GM23338 (cell line): Measurements from ENCODE around the gene ABCC1. TPM values are rescaled to one million over a fixed set of nuclear protein-coding genes. Genes with fewer than 3 reads are reported as not detected.

Source experiments
- ATAC-seq: fragments of 200-7000 bp; cut with Tn5 transposase; 3 replicates; pipeline ENCODE4 v1.9.1; 2020
- DNase-seq: peaks from one replicate; pipeline ENCODE4 v3.0.0-alpha.2; 2015; ENCODE audit warnings: low spot score
- H2AFZ ChIP-seq: fragments of 200-600 bp; sonication (generic); 2 replicates; pipeline ENCODE4 v1.8.0; 2016; ENCODE audit warnings: antibody characterized with exemption, mild to moderate bottlenecking, moderate library complexity
- H3F3A ChIP-seq: fragments of 200-600 bp; sonication (generic); replicated peaks from 2 replicates; pipeline ENCODE4 v1.8.0; 2017; ENCODE audit warnings: antibody characterized with exemption, mixed run types, low read depth
- H3K27ac ChIP-seq: fragments of 200-600 bp; sonication (generic); 2 replicates; pipeline ENCODE4 v1.6.1; 2016; ENCODE audit warnings: low read depth
- H3K27me3 ChIP-seq: fragments of 200-600 bp; sonication (generic); 2 replicates; pipeline ENCODE4 v1.8.0; 2016; ENCODE audit warnings: mild to moderate bottlenecking, mixed run types, moderate library complexity; ENCODE audit not compliant: insufficient read depth
- H3K36me3 ChIP-seq: fragments of 200-600 bp; sonication (generic); 2 replicates; pipeline ENCODE4 v1.8.0; 2016; ENCODE audit warnings: mild to moderate bottlenecking; ENCODE audit not compliant: insufficient read depth
- H3K4me1 ChIP-seq: fragments of 200-600 bp; sonication (generic); 2 replicates; pipeline ENCODE4 v1.8.0; 2016; ENCODE audit warnings: mild to moderate bottlenecking, moderate library complexity; ENCODE audit not compliant: insufficient read depth
- H3K4me2 ChIP-seq: fragments of 200-600 bp; sonication (generic); 2 replicates; pipeline ENCODE4 v1.7.1; 2017; ENCODE audit warnings: mixed run types
- H3K4me3 ChIP-seq: fragments of 200-600 bp; sonication (generic); 2 replicates; pipeline ENCODE4 v1.6.1; 2016; ENCODE audit warnings: mixed run types
- H3K79me2 ChIP-seq: fragments of 200-600 bp; sonication (generic); replicated peaks from 2 replicates; pipeline ENCODE4 v1.8.0; 2017; ENCODE audit warnings: mild to moderate bottlenecking; ENCODE audit not compliant: insufficient read depth
- H3K9me2 ChIP-seq: fragments of 200-600 bp; sonication (generic); 2 replicates; pipeline ENCODE4 v1.8.0; 2017; ENCODE audit not compliant: insufficient read depth
- H4K20me1 ChIP-seq: fragments of 200-600 bp; sonication (generic); replicated peaks from 2 replicates; pipeline ENCODE4 v1.8.0; 2017; ENCODE audit warnings: mild to moderate bottlenecking; ENCODE audit not compliant: insufficient read depth
- H3K27ac Mint-ChIP-seq: 2 replicates; pipeline ENCODE4 v1.8.0; 2020; ENCODE audit warnings: inconsistent platforms, mild to moderate bottlenecking, moderate library complexity, mixed read lengths
- H3K27me3 Mint-ChIP-seq: 3 replicates; pipeline ENCODE4 v1.8.0; 2022; ENCODE audit warnings: low read depth, mild to moderate bottlenecking, moderate library complexity, mixed read lengths, inconsistent platforms; ENCODE audit not compliant: insufficient read depth, poor library complexity
- H3K36me3 Mint-ChIP-seq: 3 replicates; pipeline ENCODE4 v1.8.0; 2021; ENCODE audit warnings: low read depth, mild to moderate bottlenecking, inconsistent platforms, moderate library complexity, mixed read lengths
- H3K4me1 Mint-ChIP-seq: 3 replicates; pipeline ENCODE4 v1.8.0; 2020; ENCODE audit warnings: mild to moderate bottlenecking, inconsistent platforms, mixed read lengths
- H3K4me3 Mint-ChIP-seq: 3 replicates; pipeline ENCODE4 v1.8.0; 2021; ENCODE audit warnings: moderate library complexity, mild to moderate bottlenecking, inconsistent platforms, mixed read lengths
- H3K9me3 Mint-ChIP-seq: 3 replicates; pipeline ENCODE4 v1.8.0; 2020; ENCODE audit warnings: moderate library complexity, mild to moderate bottlenecking, inconsistent platforms, mixed read lengths
- EZH2 ChIP-seq: fragments of 200-600 bp; sonication (generic); IDR thresholded peaks from one replicate; pipeline ENCODE4 v1.8.0; 2017; ENCODE audit warnings: antibody characterized with exemption, mild to moderate bottlenecking, low read depth; ENCODE audit not compliant: unreplicated experiment
- ZNF114 ChIP-seq: fragments of 250-450 bp; sonication (Bioruptor Pico); IDR thresholded peaks from 2 replicates; pipeline ENCODE4 v1.5.0; 2020; ENCODE audit warnings: mild to moderate bottlenecking, moderate library complexity
- polyA plus RNA-seq: library from polyadenylated mRNA; unstranded; fragments of >200 nt; fragmentation: Nextera tagmentation; extraction: Ambion mirVana; gene quantifications from 2 replicates; pipeline ENCODE4 v1.2.1, GENCODE V29; 2016
- total RNA-seq: library from RNA; depleted of rRNA; stranded (reverse); fragments of >200 nt; shearing (Covaris generic); gene quantifications from 2 replicates; pipeline ENCODE4 v1.2.3, GENCODE V29; 2014
- TF ChIP-seq, protein P1 (sequence below): fragments of 250-450 bp; sonication (Bioruptor Pico); IDR thresholded peaks from 2 replicates; pipeline ENCODE4 v1.5.0; 2020; ENCODE audit warnings: mild to moderate bottlenecking, moderate library complexity
- TF ChIP-seq, protein P2 (sequence below): IDR thresholded peaks from 2 replicates; pipeline ENCODE4 v1.6.1; 2016; ENCODE audit warnings: antibody characterized with exemption

ABCC1 gene
- total and polyA plus RNA-seq, 2 experiments from 2014 or later = 11.0 to 46.6 TPM

DNA sequence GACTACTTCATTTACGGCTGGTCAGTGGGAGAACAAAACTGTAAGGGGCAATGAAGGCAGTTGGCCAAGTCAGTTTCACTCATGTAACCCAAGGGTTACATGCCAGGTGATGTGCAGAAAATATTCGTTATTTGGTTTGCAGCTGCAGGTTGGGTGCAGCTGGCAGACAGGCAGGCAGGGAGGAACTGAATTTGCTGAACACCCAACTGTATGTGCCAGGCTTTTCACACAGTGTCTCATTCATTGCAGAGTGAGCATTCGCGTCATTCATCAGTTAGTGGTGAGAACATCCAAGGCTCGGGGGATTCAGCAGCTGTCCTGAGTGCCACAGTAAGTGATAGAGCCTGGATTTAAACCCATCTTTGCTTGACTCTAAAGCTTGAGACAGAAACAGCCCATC, 214.2 kb downstream of the ABCC1 start (continued):
- TF ChIP-seq, protein P1, sequence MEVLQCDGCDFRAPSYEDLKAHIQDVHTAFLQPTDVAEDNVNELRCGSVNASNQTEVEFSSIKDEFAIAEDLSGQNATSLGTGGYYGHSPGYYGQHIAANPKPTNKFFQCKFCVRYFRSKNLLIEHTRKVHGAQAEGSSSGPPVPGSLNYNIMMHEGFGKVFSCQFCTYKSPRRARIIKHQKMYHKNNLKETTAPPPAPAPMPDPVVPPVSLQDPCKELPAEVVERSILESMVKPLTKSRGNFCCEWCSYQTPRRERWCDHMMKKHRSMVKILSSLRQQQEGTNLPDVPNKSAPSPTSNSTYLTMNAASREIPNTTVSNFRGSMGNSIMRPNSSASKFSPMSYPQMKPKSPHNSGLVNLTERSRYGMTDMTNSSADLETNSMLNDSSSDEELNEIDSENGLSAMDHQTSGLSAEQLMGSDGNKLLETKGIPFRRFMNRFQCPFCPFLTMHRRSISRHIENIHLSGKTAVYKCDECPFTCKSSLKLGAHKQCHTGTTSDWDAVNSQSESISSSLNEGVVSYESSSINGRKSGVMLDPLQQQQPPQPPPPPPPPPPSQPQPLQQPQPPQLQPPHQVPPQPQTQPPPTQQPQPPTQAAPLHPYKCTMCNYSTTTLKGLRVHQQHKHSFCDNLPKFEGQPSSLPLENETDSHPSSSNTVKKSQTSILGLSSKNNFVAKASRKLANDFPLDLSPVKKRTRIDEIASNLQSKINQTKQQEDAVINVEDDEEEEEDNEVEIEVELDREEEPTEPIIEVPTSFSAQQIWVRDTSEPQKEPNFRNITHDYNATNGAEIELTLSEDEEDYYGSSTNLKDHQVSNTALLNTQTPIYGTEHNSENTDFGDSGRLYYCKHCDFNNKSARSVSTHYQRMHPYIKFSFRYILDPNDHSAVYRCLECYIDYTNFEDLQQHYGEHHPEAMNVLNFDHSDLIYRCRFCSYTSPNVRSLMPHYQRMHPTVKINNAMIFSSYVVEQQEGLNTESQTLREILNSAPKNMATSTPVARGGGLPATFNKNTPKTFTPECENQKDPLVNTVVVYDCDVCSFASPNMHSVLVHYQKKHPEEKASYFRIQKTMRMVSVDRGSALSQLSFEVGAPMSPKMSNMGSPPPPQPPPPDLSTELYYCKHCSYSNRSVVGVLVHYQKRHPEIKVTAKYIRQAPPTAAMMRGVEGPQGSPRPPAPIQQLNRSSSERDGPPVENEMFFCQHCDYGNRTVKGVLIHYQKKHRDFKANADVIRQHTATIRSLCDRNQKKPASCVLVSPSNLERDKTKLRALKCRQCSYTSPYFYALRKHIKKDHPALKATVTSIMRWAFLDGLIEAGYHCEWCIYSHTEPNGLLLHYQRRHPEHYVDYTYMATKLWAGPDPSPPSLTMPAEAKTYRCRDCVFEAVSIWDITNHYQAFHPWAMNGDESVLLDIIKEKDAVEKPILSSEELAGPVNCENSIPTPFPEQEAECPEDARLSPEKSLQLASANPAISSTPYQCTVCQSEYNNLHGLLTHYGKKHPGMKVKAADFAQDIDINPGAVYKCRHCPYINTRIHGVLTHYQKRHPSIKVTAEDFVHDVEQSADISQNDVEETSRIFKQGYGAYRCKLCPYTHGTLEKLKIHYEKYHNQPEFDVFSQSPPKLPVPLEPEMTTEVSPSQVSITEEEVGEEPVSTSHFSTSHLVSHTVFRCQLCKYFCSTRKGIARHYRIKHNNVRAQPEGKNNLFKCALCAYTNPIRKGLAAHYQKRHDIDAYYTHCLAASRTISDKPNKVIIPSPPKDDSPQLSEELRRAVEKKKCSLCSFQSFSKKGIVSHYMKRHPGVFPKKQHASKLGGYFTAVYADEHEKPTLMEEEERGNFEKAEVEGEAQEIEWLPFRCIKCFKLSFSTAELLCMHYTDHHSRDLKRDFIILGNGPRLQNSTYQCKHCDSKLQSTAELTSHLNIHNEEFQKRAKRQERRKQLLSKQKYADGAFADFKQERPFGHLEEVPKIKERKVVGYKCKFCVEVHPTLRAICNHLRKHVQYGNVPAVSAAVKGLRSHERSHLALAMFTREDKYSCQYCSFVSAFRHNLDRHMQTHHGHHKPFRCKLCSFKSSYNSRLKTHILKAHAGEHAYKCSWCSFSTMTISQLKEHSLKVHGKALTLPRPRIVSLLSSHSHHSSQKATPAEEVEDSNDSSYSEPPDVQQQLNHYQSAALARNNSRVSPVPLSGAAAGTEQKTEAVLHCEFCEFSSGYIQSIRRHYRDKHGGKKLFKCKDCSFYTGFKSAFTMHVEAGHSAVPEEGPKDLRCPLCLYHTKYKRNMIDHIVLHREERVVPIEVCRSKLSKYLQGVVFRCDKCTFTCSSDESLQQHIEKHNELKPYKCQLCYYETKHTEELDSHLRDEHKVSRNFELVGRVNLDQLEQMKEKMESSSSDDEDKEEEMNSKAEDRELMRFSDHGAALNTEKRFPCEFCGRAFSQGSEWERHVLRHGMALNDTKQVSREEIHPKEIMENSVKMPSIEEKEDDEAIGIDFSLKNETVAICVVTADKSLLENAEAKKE (CRISPR knock-in tag) = no peak
- TF ChIP-seq EZH2 = no peak

DNA sequence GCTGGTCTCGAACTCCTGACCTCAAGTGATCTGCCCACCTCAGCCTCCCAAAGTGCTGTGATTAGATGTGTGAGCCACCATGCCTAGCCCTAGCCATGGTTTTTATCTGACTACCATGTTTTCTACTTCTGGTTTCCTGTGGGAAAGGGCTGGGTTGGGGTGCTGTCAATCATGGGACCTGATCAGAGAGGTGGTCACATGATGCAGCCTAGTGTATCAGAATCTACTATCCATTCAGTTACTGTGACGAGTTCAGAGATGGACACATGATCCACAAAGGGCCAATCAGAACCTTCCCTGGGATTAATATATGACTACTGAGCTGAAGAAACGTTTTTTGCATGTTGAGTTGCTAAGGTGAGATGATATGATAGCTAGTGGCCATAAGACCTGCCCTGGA, 214.8 kb downstream of the ABCC1 start:
- Histone ChIP-seq H3K27me3 (no peaks in the 10 kb centered on the region), H3K4me3 (no peak overlapping the region), H3K9me2 (no peaks in the 10 kb centered on the region; the same call in 1 of the 2 replicates), H3K36me3 (no peaks in the 10 kb centered on the region), H3K4me1 (no peaks in the 10 kb centered on the region), H4K20me1 (no peaks in the 10 kb centered on the region), H3K79me2 (no peaks in the 10 kb centered on the region), H3F3A (no peaks in the 10 kb centered on the region), H3K4me2 (no peak overlapping the region), H3K27ac (no peak overlapping the region), H2AFZ (no peak overlapping the region)
- H3K4me3 Mint-ChIP-seq = no peak overlapping the region
- H3K9me3 Mint-ChIP-seq = peaks cover 29% of the 10 kb centered on the region
- peaks cover 12% of the 10 kb centered on the region for H3K27me3 Mint-ChIP-seq
- no peaks in the 10 kb centered on the region for H3K4me1 Mint-ChIP-seq
- H3K36me3 Mint-ChIP-seq = peaks cover 8% of the 10 kb centered on the region
- no peak for DNase-seq
- no peak for ATAC-seq
- H3K27ac Mint-ChIP-seq = no peak overlapping the region
- TF ChIP-seq, protein P1 (CRISPR knock-in tag) = no peak
- no peak for TF ChIP-seq ZNF114 (CRISPR knock-in tag)
- TF ChIP-seq, protein P2, sequence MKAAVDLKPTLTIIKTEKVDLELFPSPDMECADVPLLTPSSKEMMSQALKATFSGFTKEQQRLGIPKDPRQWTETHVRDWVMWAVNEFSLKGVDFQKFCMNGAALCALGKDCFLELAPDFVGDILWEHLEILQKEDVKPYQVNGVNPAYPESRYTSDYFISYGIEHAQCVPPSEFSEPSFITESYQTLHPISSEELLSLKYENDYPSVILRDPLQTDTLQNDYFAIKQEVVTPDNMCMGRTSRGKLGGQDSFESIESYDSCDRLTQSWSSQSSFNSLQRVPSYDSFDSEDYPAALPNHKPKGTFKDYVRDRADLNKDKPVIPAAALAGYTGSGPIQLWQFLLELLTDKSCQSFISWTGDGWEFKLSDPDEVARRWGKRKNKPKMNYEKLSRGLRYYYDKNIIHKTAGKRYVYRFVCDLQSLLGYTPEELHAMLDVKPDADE = no peak
